Pulmonary artery endothelial cell (primary cell): ENCODE measurements around the gene CYB5R2. TPM values are rescaled to one million over a fixed set of nuclear protein-coding genes. Genes with fewer than 3 reads are reported as not detected.

Experiments used
- DNase-seq: peaks from one replicate; pipeline ENCODE4 v3.0.0-alpha.2; 2011; ENCODE audit warnings: low read depth, low spot score
- total RNA-seq: library from RNA; depleted of rRNA; stranded (reverse); fragments of >200 nt; gene quantifications from 2 replicates; pipeline ENCODE4 v1.2.3, GENCODE V29; 2014

The CYB5R2 gene
- total RNA-seq, 1 donor from 2014 or later, result 5.3 TPM

GRCh38 chr11:7638710-7639642, 34.3 kb downstream of the CYB5R2 start:
- DNase-seq, result no peak

- peak; percentile 81 for DNase-seq
Observed at GRCh38 chr11:7637447-7638157, 35.7 kb downstream of the CYB5R2 start.

GRCh38 chr11:7636350-7636749, 37.0 kb downstream of the CYB5R2 start:
- DNase-seq, result no peak

- DNase-seq, result no peak
Observed at GRCh38 chr11:7635708-7636107, 37.6 kb downstream of the CYB5R2 start.

- DNase-seq, result no peak
Observed at GRCh38 chr11:7635137-7635536, 38.2 kb downstream of the CYB5R2 start.

- no peak for DNase-seq
Observed at GRCh38 chr11:7632211-7632610, 41.1 kb downstream of the CYB5R2 start.

GRCh38 chr11:7630002-7630401, 43.3 kb downstream of the CYB5R2 start:
- peak; percentile 93 for DNase-seq

- no peak for DNase-seq
Observed at GRCh38 chr11:7628660-7629059, 44.6 kb downstream of the CYB5R2 start.

GRCh38 chr11:7622721-7623120, 50.6 kb downstream of the CYB5R2 start:
- no peak for DNase-seq

- no peak for DNase-seq
Observed at GRCh38 chr11:7621554-7621953, 51.7 kb downstream of the CYB5R2 start.

GRCh38 chr11:7621090-7621489, 52.2 kb downstream of the CYB5R2 start:
- DNase-seq, result no peak

- no peak for DNase-seq
Observed at GRCh38 chr11:7619322-7619721, 54.0 kb downstream of the CYB5R2 start.

- DNase-seq, result no peak
Observed at GRCh38 chr11:7617032-7617431, 56.3 kb downstream of the CYB5R2 start.

Other genes with a start within 250 kb of the CYB5R2 start
- gene OLFML1, start 188.0 kb downstream of the CYB5R2 start, total RNA-seq, result not detected in 2 replicates
- gene PPFIBP2, start 159.5 kb downstream of the CYB5R2 start, total RNA-seq, result 1.6 and 1.7 TPM in 2 replicates
- gene OVCH2, start 33.0 kb upstream of the CYB5R2 start, total RNA-seq, result not detected in 2 replicates
- not detected in 2 replicates for gene OR5P2, start 123.4 kb upstream of the CYB5R2 start, total RNA-seq
- gene OR5P3, start 157.3 kb upstream of the CYB5R2 start, total RNA-seq, result not detected in 2 replicates